K562 (cell line): ENCODE data around the gene EIF2AK2. TPM values are rescaled to one million over a fixed set of nuclear protein-coding genes. Genes with fewer than 3 reads are reported as not detected.

Source experiments
- CHD2 ChIP-seq: IDR thresholded peaks from 2 replicates; pipeline ENCODE4 v1.6.1; 2011; ENCODE audit warnings: low read depth, low read length
- NR2C2 ChIP-seq, 2 experiments: fragments of 200-800 bp in 1 of 2; sonication (Bioruptor generic) in 1 of 2; sonication (generic) in 1 of 2; formaldehyde crosslinking in 1 of 2; IDR thresholded peaks; 2 replicates each; pipeline versions ENCODE4 v1.6.1 to v1.8.0; 2016 to 2022; ENCODE audit warnings: mild to moderate bottlenecking in 1 of 2, missing compliant biosample characterization in 1 of 2, missing genetic modification characterization in 1 of 2, missing genetic modification reagents in 1 of 2
- POLR2G ChIP-seq: fragments of 200-400 bp; formaldehyde crosslinking; IDR thresholded peaks from 2 replicates; pipeline ENCODE4 v1.6.1; 2017; ENCODE audit warnings: low read depth, mild to moderate bottlenecking, antibody characterized with exemption, low read length, moderate library complexity
- POLR3G ChIP-seq: IDR thresholded peaks from 2 replicates; pipeline ENCODE4 v1.6.1; 2011; ENCODE audit not compliant: insufficient read length, insufficient replicate concordance; ENCODE audit errors: extremely low read depth
- RBFOX2 ChIP-seq: fragments of 200-400 bp; formaldehyde crosslinking; IDR thresholded peaks from 2 replicates; pipeline ENCODE4 v1.6.1; 2017; ENCODE audit warnings: low read depth, mild to moderate bottlenecking, low read length, moderate library complexity
- SAP30 ChIP-seq: fragments of 200-600 bp; sonication (generic); IDR thresholded peaks from 2 replicates; pipeline ENCODE4 v1.6.1; 2012; ENCODE audit warnings: borderline replicate concordance, low read depth, mild to moderate bottlenecking, moderate library complexity, low read length, control low read depth, inconsistent platforms; ENCODE audit not compliant: insufficient read depth, poor library complexity, severe bottlenecking
- SOX6 ChIP-seq: fragments of 450-650 bp; IDR thresholded peaks from 2 replicates; pipeline ENCODE4 v1.6.1; 2014; ENCODE audit warnings: mild to moderate bottlenecking
- ZFX ChIP-seq: sonication (generic); formaldehyde crosslinking; IDR thresholded peaks from 2 replicates; pipeline ENCODE4 v1.8.0; 2022; ENCODE audit warnings: mild to moderate bottlenecking, missing genetic modification reagents, moderate library complexity
- ZNF197 ChIP-seq: fragments of 200-800 bp; sonication (Bioruptor generic); IDR thresholded peaks from 2 replicates; pipeline ENCODE4 v1.6.1; 2016; ENCODE audit warnings: low read depth, missing genetic modification characterization, missing compliant biosample characterization
- polyA plus RNA-seq, 8 experiments: library from polyadenylated mRNA; depleted of rRNA in 4 of 8; stranded (reverse) in 5 of 8; unstranded in 3 of 8; fragments of >200 nt; fragmentation: Nextera tagmentation in 2 of 8; fragmentation: Illumina TruSeq in 1 of 8; extraction: Ambion mirVana in 2 of 8; extraction: Trizol in 1 of 8; gene quantifications; 2 replicates each; pipeline versions ENCODE4 v1.2.1 to v1.2.3, GENCODE V29; 2011 to 2014; ENCODE audit warnings: inconsistent platforms in 1 of 8, missing spikeins in 1 of 8
- total RNA-seq, 7 experiments: library from RNA; depleted of rRNA in 6 of 7; stranded (reverse); fragments of >200 nt in 6 of 7; fragmentation: Illumina TruSeq in 2 of 7; extraction: Trizol in 2 of 7; gene quantifications; 2 replicates each; pipeline versions ENCODE4 v1.2.1 to v1.2.3, GENCODE V29; 2011 to 2021; ENCODE audit warnings: low replicate concordance in 1 of 7
- TF ChIP-seq, protein P1 (sequence below): fragments of 450-650 bp; IDR thresholded peaks from 2 replicates; pipeline ENCODE4 v1.6.1; 2018; ENCODE audit not compliant: partially characterized antibody
- TF ChIP-seq, protein P2 (sequence below), 2 experiments: IDR thresholded peaks; 2 replicates each; pipeline ENCODE4 v1.6.1; 2011; ENCODE audit warnings: borderline replicate concordance in 1 of 2, control low read depth in 1 of 2, low read depth in 1 of 2, low read length in 1 of 2, mild to moderate bottlenecking in 1 of 2, mixed read lengths in 1 of 2, moderate library complexity in 1 of 2; ENCODE audit not compliant: insufficient read depth in 1 of 2, insufficient read length in 1 of 2, poor library complexity in 1 of 2, severe bottlenecking in 1 of 2; ENCODE audit errors: extremely low read depth in 1 of 2
- TF ChIP-seq, protein P3 (sequence below): fragments of 250-450 bp; sonication (Bioruptor Pico); IDR thresholded peaks from 2 replicates; pipeline ENCODE4 v1.4.0; 2020; ENCODE audit warnings: mild to moderate bottlenecking
- TF ChIP-seq, protein P4 (sequence below): sonication (generic); formaldehyde crosslinking; IDR thresholded peaks from 2 replicates; pipeline ENCODE4 v1.9.0; 2022; ENCODE audit warnings: mild to moderate bottlenecking, missing genetic modification reagents

Gene EIF2AK2
- total and polyA plus RNA-seq, 9 of the 15 experiments (the other 6 are each of a cell fraction or from before 2014, with no cell fraction given), result 3.8 to 19.5 (median 13.3) TPM

DNA sequence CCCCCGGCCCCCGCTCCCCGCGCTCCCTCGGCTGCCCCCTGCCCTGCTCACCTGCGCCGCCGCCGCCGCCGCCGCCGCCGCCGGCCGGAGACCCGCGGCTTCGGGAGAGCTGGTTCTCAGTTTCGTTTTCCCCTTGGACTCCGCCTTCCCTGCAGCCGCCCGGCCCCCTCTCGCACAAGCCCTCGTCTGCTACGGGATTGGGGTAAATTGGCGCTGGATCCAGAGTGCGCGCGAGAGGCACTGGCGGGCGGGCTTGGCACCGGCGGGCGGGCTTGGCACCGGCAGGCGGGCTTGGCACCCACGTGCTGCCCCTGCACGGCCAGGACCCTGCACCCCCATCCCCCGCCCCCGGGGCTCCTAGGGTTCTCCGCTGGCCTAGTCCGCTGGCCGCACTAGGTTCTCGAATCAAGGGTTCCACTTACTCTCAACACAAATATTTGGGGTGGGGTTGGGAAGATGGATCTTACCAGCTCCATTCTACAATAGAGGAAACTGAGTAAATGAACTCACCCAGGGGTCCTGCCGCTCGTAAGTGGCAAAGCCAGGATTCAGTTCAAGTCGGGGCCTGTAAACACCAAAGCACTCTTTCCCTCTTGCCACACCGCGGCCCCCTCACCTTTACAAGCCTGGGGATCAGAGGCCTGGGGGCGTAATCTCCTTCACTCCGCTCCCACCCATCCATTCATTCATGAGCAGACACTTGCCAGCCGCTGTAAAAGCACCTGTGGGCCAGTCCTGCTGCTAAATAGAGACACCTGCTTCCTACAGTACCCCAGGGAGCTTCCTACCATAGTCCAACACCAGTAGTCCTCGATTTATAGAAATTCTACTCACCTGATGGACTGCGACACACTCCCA lies at the start of gene EIF2AK2 (continued):
- TF ChIP-seq, protein P1, sequence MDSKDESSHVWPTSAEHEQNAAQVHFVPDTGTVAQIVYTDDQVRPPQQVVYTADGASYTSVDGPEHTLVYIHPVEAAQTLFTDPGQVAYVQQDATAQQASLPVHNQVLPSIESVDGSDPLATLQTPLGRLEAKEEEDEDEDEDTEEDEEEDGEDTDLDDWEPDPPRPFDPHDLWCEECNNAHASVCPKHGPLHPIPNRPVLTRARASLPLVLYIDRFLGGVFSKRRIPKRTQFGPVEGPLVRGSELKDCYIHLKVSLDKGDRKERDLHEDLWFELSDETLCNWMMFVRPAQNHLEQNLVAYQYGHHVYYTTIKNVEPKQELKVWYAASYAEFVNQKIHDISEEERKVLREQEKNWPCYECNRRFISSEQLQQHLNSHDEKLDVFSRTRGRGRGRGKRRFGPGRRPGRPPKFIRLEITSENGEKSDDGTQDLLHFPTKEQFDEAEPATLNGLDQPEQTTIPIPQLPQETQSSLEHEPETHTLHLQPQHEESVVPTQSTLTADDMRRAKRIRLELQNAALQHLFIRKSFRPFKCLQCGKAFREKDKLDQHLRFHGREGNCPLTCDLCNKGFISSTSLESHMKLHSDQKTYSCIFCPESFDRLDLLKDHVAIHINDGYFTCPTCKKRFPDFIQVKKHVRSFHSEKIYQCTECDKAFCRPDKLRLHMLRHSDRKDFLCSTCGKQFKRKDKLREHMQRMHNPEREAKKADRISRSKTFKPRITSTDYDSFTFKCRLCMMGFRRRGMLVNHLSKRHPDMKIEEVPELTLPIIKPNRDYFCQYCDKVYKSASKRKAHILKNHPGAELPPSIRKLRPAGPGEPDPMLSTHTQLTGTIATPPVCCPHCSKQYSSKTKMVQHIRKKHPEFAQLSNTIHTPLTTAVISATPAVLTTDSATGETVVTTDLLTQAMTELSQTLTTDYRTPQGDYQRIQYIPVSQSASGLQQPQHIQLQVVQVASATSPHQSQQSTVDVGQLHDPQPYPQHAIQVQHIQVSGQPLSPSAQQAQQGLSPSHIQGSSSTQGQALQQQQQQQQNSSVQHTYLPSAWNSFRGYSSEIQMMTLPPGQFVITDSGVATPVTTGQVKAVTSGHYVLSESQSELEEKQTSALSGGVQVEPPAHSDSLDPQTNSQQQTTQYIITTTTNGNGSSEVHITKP, result no peak
- TF ChIP-seq RBFOX2 (peak; percentile 83), ZFX (peak; percentile 71), NR2C2 (CRISPR knock-in tag; IDR thresholded peaks at IDR 0.05) (no peak), NR2C2 (tag; IDR thresholded peaks at IDR 0.05) (peak; percentile 49), SAP30 (no peak), SOX6 (no peak), POLR2G (peak; percentile 88), ZNF197 (CRISPR knock-in tag) (no peak), CHD2 (peak; percentile 92), POLR3G (no peak)
- TF ChIP-seq, protein P2, sequence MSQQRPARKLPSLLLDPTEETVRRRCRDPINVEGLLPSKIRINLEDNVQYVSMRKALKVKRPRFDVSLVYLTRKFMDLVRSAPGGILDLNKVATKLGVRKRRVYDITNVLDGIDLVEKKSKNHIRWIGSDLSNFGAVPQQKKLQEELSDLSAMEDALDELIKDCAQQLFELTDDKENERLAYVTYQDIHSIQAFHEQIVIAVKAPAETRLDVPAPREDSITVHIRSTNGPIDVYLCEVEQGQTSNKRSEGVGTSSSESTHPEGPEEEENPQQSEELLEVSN (IDR thresholded peaks at IDR 0.05; ENCODE audit: borderline replicate concordance in 1 of 2, extremely low read depth in 1 of 2, insufficient read depth in 1 of 2, insufficient read length in 1 of 2, low read depth in 1 of 2, low read length in 1 of 2, poor library complexity in 1 of 2, severe bottlenecking in 1 of 2), result peak; percentile 32 to 81
- TF ChIP-seq, protein P3, sequence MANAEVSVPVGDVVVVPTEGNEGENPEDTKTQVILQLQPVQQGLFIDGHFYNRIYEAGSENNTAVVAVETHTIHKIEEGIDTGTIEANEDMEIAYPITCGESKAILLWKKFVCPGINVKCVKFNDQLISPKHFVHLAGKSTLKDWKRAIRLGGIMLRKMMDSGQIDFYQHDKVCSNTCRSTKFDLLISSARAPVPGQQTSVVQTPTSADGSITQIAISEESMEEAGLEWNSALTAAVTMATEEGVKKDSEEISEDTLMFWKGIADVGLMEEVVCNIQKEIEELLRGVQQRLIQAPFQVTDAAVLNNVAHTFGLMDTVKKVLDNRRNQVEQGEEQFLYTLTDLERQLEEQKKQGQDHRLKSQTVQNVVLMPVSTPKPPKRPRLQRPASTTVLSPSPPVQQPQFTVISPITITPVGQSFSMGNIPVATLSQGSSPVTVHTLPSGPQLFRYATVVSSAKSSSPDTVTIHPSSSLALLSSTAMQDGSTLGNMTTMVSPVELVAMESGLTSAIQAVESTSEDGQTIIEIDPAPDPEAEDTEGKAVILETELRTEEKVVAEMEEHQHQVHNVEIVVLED, result no peak
- TF ChIP-seq, protein P4, sequence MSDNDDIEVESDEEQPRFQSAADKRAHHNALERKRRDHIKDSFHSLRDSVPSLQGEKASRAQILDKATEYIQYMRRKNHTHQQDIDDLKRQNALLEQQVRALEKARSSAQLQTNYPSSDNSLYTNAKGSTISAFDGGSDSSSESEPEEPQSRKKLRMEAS, result peak; percentile 42; the same call in 1 of the 2 replicates
